H9 (cell line): ENCODE measurements around the gene EIF2D. TPM values are rescaled to one million over a fixed set of nuclear protein-coding genes. Genes with fewer than 3 reads are reported as not detected.

ENCODE experiments used
- DNase-seq: peaks from one replicate; pipeline ENCODE4 v3.0.0-alpha.2; 2017
- H2AFZ ChIP-seq: one replicate; pipeline ENCODE4 v1.6.1; 2013; ENCODE audit warnings: mild to moderate bottlenecking, low read length, control low read depth, moderate library complexity
- H2AK5ac ChIP-seq: 2 replicates; pipeline ENCODE4 v1.6.1; 2013; ENCODE audit warnings: low read length, control low read depth, mixed read lengths; ENCODE audit not compliant: insufficient read length
- H2BK120ac ChIP-seq: one replicate; pipeline ENCODE4 v1.6.1; 2013; ENCODE audit warnings: low read depth, mild to moderate bottlenecking, low read length, control low read depth, inconsistent platforms; ENCODE audit not compliant: poor library complexity, severe bottlenecking
- H2BK12ac ChIP-seq: 2 replicates; pipeline ENCODE4 v1.6.1; 2013; ENCODE audit warnings: low read length, control low read depth, mixed read lengths, low read depth; ENCODE audit not compliant: insufficient read length
- H2BK15ac ChIP-seq: 2 replicates; pipeline ENCODE4 v1.6.1; 2013; ENCODE audit warnings: low read depth, low read length, control low read depth
- H2BK20ac ChIP-seq: one replicate; pipeline ENCODE4 v1.6.1; 2013; ENCODE audit warnings: low read depth, mild to moderate bottlenecking, low read length, control low read depth, inconsistent platforms; ENCODE audit not compliant: poor library complexity, severe bottlenecking
- H2BK5ac ChIP-seq: 2 replicates; pipeline ENCODE4 v1.6.1; 2013; ENCODE audit warnings: low read length, control low read depth, mixed read lengths; ENCODE audit not compliant: insufficient read length
- H3K14ac ChIP-seq: 2 replicates; pipeline ENCODE4 v1.6.1; 2013; ENCODE audit warnings: low read length, control low read depth; ENCODE audit not compliant: insufficient read depth
- H3K18ac ChIP-seq: 2 replicates; pipeline ENCODE4 v1.6.1; 2013; ENCODE audit warnings: low read depth, mild to moderate bottlenecking, mixed read lengths, low read length, control low read depth; ENCODE audit not compliant: insufficient read length
- H3K23ac ChIP-seq: 2 replicates; pipeline ENCODE4 v1.6.1; 2013; ENCODE audit warnings: low read length, control low read depth, mixed read lengths, low read depth; ENCODE audit not compliant: insufficient read length
- H3K23me2 ChIP-seq: 2 replicates; pipeline ENCODE4 v1.6.1; 2013; ENCODE audit warnings: low read depth, mild to moderate bottlenecking, mixed read lengths, low read length, control low read depth; ENCODE audit not compliant: insufficient read length, poor library complexity, severe bottlenecking
- H3K27ac ChIP-seq: 2 replicates; pipeline ENCODE4 v1.5.1; 2013; ENCODE audit warnings: low read length, control low read depth, mixed read lengths, low read depth; ENCODE audit not compliant: insufficient read length
- H3K27me3 ChIP-seq: 2 replicates; pipeline ENCODE4 v1.6.1; 2013; ENCODE audit warnings: low read length, control low read depth, inconsistent platforms; ENCODE audit not compliant: insufficient read depth
- H3K4ac ChIP-seq: 2 replicates; pipeline ENCODE4 v1.6.1; 2013; ENCODE audit warnings: low read depth, mild to moderate bottlenecking, control low read depth, inconsistent platforms, low read length, moderate library complexity
- H3K4me1 ChIP-seq: 2 replicates; pipeline ENCODE4 v1.6.1; 2013; ENCODE audit warnings: low read length, control low read depth, inconsistent platforms; ENCODE audit not compliant: insufficient read depth
- H3K4me2 ChIP-seq: 2 replicates; pipeline ENCODE4 v1.6.1; 2013; ENCODE audit warnings: low read length, control low read depth, mixed read lengths; ENCODE audit not compliant: insufficient read length, insufficient read depth
- H3K56ac ChIP-seq: 2 replicates; pipeline ENCODE4 v1.6.1; 2013; ENCODE audit warnings: low read depth, mild to moderate bottlenecking, mixed read lengths, low read length, control low read depth; ENCODE audit not compliant: insufficient read length
- H3K79me1 ChIP-seq: 2 replicates; pipeline ENCODE4 v1.6.1; 2013; ENCODE audit warnings: low read depth, mild to moderate bottlenecking, moderate library complexity, low read length, control low read depth, inconsistent platforms; ENCODE audit not compliant: insufficient read depth, poor library complexity, severe bottlenecking
- H3K79me2 ChIP-seq: 2 replicates; pipeline ENCODE4 v1.6.1; 2013; ENCODE audit warnings: low read length, control low read depth, inconsistent platforms; ENCODE audit not compliant: insufficient read depth
- H3K9ac ChIP-seq: 2 replicates; pipeline ENCODE4 v1.6.1; 2013; ENCODE audit warnings: low read length, control low read depth, mixed read lengths; ENCODE audit not compliant: insufficient read length; ENCODE audit errors: extremely low read depth
- H3K9me3 ChIP-seq: one replicate; pipeline ENCODE4 v1.6.1; 2013; ENCODE audit warnings: low read depth, low read length, inconsistent platforms; ENCODE audit not compliant: control insufficient read depth
- H3T11ph ChIP-seq: one replicate; pipeline ENCODE4 v1.6.1; 2013; ENCODE audit warnings: mild to moderate bottlenecking, low read length, control low read depth, inconsistent platforms
- H4K20me1 ChIP-seq: one replicate; pipeline ENCODE4 v1.6.1; 2013; ENCODE audit not compliant: control insufficient read depth, insufficient read length, insufficient read depth
- H4K5ac ChIP-seq: 2 replicates; pipeline ENCODE4 v1.6.1; 2013; ENCODE audit warnings: low read depth, mild to moderate bottlenecking, mixed read lengths, low read length, control low read depth; ENCODE audit not compliant: insufficient read length
- H4K8ac ChIP-seq: replicated peaks from 2 replicates; pipeline ENCODE4 v1.6.1; 2013; ENCODE audit warnings: low read length, control low read depth, mixed read lengths, low read depth; ENCODE audit not compliant: insufficient read length
- H4K91ac ChIP-seq: 2 replicates; pipeline ENCODE4 v1.6.1; 2013; ENCODE audit warnings: low read depth, mild to moderate bottlenecking, moderate library complexity, mixed read lengths, low read length, control low read depth; ENCODE audit not compliant: insufficient read length
- H3K27ac Mint-ChIP-seq, 3 experiments: 2 replicates in 2 of 3; 3 replicates in 1 of 3; pipeline ENCODE4 v1.8.0; 2020 to 2021; ENCODE audit warnings: mixed read lengths in 3 of 3, mild to moderate bottlenecking in 1 of 3, moderate library complexity in 1 of 3
- H3K27me3 Mint-ChIP-seq: 2 replicates; pipeline ENCODE4 v1.8.0; 2021; ENCODE audit warnings: low read depth, mild to moderate bottlenecking, moderate library complexity, mixed read lengths
- H3K36me3 Mint-ChIP-seq, 3 experiments: 2 replicates in 2 of 3; 3 replicates in 1 of 3; pipeline ENCODE4 v1.8.0; 2020 to 2021; ENCODE audit warnings: low read depth in 3 of 3, mixed read lengths in 3 of 3; ENCODE audit not compliant: insufficient read depth in 1 of 3
- H3K4me1 Mint-ChIP-seq, 2 experiments: 2 replicates each; pipeline ENCODE4 v1.8.0; 2020; ENCODE audit warnings: mixed read lengths in 2 of 2
- H3K4me3 Mint-ChIP-seq, 2 experiments: 2 replicates in 1 of 2; 3 replicates in 1 of 2; pipeline ENCODE4 v1.8.0; 2020 to 2021; ENCODE audit warnings: mild to moderate bottlenecking in 2 of 2, mixed read lengths in 2 of 2, moderate library complexity in 1 of 2
- H3K9me3 Mint-ChIP-seq, 2 experiments: 2 replicates in 1 of 2; 3 replicates in 1 of 2; pipeline ENCODE4 v1.8.0; 2020; ENCODE audit warnings: mild to moderate bottlenecking in 2 of 2, mixed read lengths in 2 of 2, moderate library complexity in 1 of 2
- CTCF ChIP-seq: fragments of 200-600 bp; sonication (generic); conservative IDR thresholded peaks from 3 replicates; pipeline ENCODE4 v1.8.0; 2021; ENCODE audit warnings: antibody characterized with exemption, mild to moderate bottlenecking
- WGBS: extraction: QIAGEN DNeasy Blood & Tissue Kit; methylation state at CpG from one replicate; pipeline ENCODE4 v1.1.7; 2013; ENCODE audit warnings: missing lambda C conversion rate, low lambda C conversion rate, mixed read lengths; ENCODE audit not compliant: insufficient read length; ENCODE audit errors: extremely low coverage; 5-methylcytosine and 5-hydroxymethylcytosine counted together
- total RNA-seq: library from RNA; stranded (reverse); gene quantifications from 2 replicates; pipeline ENCODE4 v1.2.1, GENCODE V29; 2021

The EIF2D gene
- total RNA-seq, 1 experiment from 2014 or later = 35.8 TPM

- Histone ChIP-seq H3K79me2 (no peaks in the 10 kb centered on the region), H3K23ac (no peak overlapping the region), H3T11ph (no peak overlapping the region), H2BK12ac (no peak overlapping the region), H4K5ac (no peak overlapping the region), H2BK5ac (no peak overlapping the region), H2BK120ac (no peak overlapping the region), H4K20me1 (no peaks in the 10 kb centered on the region), H3K14ac (no peak overlapping the region), H4K8ac (no peak overlapping the region), H2BK20ac (no peak overlapping the region), H3K9me3 (no peaks in the 10 kb centered on the region), H2AFZ (no peak overlapping the region), H3K9ac (no peak overlapping the region), H4K91ac (no peak overlapping the region), H3K18ac (no peak overlapping the region), H3K79me1 (no peaks in the 10 kb centered on the region), H2AK5ac (no peak overlapping the region), H2BK15ac (no peak overlapping the region), H3K23me2 (peaks cover 8% of the 10 kb centered on the region), H3K4ac (no peak overlapping the region), H3K56ac (no peak overlapping the region), H3K4me1 (no peaks in the 10 kb centered on the region), H3K4me2 (no peak overlapping the region), H3K27ac (no peak overlapping the region), H3K27me3 (peaks cover 6% of the 10 kb centered on the region; the same call in 1 of the 2 replicates)
- Mint-ChIP-seq H3K27me3 (peaks cover 62% of the 10 kb centered on the region), H3K4me3 (no peak overlapping the region), H3K4me1 (peaks cover 25 to 31% of the 10 kb centered on the region in 2 experiments), H3K36me3 (no peaks in the 10 kb centered on the region), H3K27ac (no peak overlapping the region), H3K9me3 (no peaks in the 10 kb centered on the region)
- no peak for TF ChIP-seq CTCF
- DNase-seq = no peak
- WGBS = no CpG with 5 or more reads among the region's 10 CpGs
Measured at GRCh38 chr1:206560007-206560716, 52.1 kb downstream of the EIF2D start.
